Liver (tissue), 3 donors: ENCODE measurements around the gene KCNN3.

Experiments used
- EGR1 ChIP-seq, 2 donors: IDR thresholded peaks; 2 replicates each; pipeline ENCODE4 v1.6.1; 2016 to 2018; ENCODE audit warnings: antibody characterized with exemption in 2 of 2, low read depth in 2 of 2
- GABPA ChIP-seq, 2 donors: IDR thresholded peaks in 1 of 2; conservative IDR thresholded peaks in 1 of 2; 2 replicates each; pipeline ENCODE4 v1.6.1; 2016; ENCODE audit warnings: antibody characterized with exemption in 2 of 2, mild to moderate bottlenecking in 1 of 2, moderate library complexity in 1 of 2
- HNF4A ChIP-seq, 2 donors: conservative IDR thresholded peaks; 2 replicates each; pipeline ENCODE4 v1.6.1; 2016; ENCODE audit warnings: antibody characterized with exemption in 2 of 2, mild to moderate bottlenecking in 2 of 2
- RAD21 ChIP-seq, 2 donors: IDR thresholded peaks; 2 replicates each; pipeline ENCODE4 v1.6.1; 2016; ENCODE audit warnings: antibody characterized with exemption in 2 of 2, mild to moderate bottlenecking in 2 of 2
- RXRA ChIP-seq, 2 donors: IDR thresholded peaks; 2 replicates each; pipeline ENCODE4 v1.6.1; 2017 to 2018; ENCODE audit warnings: antibody characterized with exemption in 2 of 2, mild to moderate bottlenecking in 1 of 2
- SP1 ChIP-seq: IDR thresholded peaks from 2 replicates; pipeline ENCODE4 v1.6.1; 2018; ENCODE audit warnings: antibody characterized with exemption, mild to moderate bottlenecking
- TAF1 ChIP-seq: conservative IDR thresholded peaks from 2 replicates; pipeline ENCODE4 v1.6.1; 2016; ENCODE audit warnings: antibody characterized with exemption, mild to moderate bottlenecking
- YY1 ChIP-seq: IDR thresholded peaks from 2 replicates; pipeline ENCODE4 v1.6.1; 2016; ENCODE audit warnings: antibody characterized with exemption, mild to moderate bottlenecking
- TF ChIP-seq, protein P1 (sequence below): fragments of 150-350 bp; IDR thresholded peaks from 2 replicates; pipeline ENCODE4 v1.5.1; 2017; ENCODE audit warnings: improper control_type of control experiment, low read depth, low read length; ENCODE audit not compliant: missing input control
- TF ChIP-seq, protein P2 (sequence below): IDR thresholded peaks from 2 replicates; pipeline ENCODE4 v1.6.1; 2016; ENCODE audit warnings: antibody characterized with exemption, mild to moderate bottlenecking
- TF ChIP-seq, protein P3 (sequence below): IDR thresholded peaks from 2 replicates; pipeline ENCODE4 v1.6.1; 2016; ENCODE audit warnings: antibody characterized with exemption
- donor health status: healthy.
- donor health status: healthy.

DNA sequence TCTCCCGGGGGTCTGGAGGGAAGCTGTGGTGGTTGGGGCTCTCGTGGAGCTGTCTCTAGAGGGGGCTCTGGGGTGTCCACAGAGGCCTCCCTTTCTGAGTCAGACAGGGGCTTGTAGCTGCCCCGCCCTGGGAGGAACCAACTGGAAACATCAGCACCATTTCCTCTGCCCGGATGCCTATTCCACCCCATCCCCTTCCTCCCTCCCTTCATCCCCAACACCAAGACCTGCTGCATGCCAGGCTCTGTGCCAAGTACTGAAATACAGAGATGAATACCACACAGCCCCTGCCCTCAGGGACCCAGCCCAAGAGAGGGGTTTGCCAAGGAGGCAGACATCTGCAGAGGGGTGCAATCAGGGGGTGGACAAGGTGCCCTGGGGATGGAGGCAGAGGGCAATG, 136.5 kb downstream of the KCNN3 start:
- TF ChIP-seq, protein P1, sequence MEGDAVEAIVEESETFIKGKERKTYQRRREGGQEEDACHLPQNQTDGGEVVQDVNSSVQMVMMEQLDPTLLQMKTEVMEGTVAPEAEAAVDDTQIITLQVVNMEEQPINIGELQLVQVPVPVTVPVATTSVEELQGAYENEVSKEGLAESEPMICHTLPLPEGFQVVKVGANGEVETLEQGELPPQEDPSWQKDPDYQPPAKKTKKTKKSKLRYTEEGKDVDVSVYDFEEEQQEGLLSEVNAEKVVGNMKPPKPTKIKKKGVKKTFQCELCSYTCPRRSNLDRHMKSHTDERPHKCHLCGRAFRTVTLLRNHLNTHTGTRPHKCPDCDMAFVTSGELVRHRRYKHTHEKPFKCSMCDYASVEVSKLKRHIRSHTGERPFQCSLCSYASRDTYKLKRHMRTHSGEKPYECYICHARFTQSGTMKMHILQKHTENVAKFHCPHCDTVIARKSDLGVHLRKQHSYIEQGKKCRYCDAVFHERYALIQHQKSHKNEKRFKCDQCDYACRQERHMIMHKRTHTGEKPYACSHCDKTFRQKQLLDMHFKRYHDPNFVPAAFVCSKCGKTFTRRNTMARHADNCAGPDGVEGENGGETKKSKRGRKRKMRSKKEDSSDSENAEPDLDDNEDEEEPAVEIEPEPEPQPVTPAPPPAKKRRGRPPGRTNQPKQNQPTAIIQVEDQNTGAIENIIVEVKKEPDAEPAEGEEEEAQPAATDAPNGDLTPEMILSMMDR: no peak
- no peak for TF ChIP-seq EGR1 (IDR thresholded peaks at IDR 0.05; ENCODE audit: low read depth in 2 of 2)
- no peak for TF ChIP-seq YY1
- TF ChIP-seq, protein P2, sequence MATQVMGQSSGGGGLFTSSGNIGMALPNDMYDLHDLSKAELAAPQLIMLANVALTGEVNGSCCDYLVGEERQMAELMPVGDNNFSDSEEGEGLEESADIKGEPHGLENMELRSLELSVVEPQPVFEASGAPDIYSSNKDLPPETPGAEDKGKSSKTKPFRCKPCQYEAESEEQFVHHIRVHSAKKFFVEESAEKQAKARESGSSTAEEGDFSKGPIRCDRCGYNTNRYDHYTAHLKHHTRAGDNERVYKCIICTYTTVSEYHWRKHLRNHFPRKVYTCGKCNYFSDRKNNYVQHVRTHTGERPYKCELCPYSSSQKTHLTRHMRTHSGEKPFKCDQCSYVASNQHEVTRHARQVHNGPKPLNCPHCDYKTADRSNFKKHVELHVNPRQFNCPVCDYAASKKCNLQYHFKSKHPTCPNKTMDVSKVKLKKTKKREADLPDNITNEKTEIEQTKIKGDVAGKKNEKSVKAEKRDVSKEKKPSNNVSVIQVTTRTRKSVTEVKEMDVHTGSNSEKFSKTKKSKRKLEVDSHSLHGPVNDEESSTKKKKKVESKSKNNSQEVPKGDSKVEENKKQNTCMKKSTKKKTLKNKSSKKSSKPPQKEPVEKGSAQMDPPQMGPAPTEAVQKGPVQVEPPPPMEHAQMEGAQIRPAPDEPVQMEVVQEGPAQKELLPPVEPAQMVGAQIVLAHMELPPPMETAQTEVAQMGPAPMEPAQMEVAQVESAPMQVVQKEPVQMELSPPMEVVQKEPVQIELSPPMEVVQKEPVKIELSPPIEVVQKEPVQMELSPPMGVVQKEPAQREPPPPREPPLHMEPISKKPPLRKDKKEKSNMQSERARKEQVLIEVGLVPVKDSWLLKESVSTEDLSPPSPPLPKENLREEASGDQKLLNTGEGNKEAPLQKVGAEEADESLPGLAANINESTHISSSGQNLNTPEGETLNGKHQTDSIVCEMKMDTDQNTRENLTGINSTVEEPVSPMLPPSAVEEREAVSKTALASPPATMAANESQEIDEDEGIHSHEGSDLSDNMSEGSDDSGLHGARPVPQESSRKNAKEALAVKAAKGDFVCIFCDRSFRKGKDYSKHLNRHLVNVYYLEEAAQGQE: no peak
- TF ChIP-seq RAD21 (IDR thresholded peaks at IDR 0.05): no peak
- no peak for TF ChIP-seq TAF1
- no peak for TF ChIP-seq GABPA (IDR thresholded peaks at IDR 0.05 in 1 of 2, conservative IDR thresholded peaks at IDR 0.05 in 1 of 2)
- no peak for TF ChIP-seq SP1
- no peak for TF ChIP-seq RXRA (IDR thresholded peaks at IDR 0.05)
- no peak for TF ChIP-seq HNF4A (conservative IDR thresholded peaks at IDR 0.05)
- TF ChIP-seq, protein P3, sequence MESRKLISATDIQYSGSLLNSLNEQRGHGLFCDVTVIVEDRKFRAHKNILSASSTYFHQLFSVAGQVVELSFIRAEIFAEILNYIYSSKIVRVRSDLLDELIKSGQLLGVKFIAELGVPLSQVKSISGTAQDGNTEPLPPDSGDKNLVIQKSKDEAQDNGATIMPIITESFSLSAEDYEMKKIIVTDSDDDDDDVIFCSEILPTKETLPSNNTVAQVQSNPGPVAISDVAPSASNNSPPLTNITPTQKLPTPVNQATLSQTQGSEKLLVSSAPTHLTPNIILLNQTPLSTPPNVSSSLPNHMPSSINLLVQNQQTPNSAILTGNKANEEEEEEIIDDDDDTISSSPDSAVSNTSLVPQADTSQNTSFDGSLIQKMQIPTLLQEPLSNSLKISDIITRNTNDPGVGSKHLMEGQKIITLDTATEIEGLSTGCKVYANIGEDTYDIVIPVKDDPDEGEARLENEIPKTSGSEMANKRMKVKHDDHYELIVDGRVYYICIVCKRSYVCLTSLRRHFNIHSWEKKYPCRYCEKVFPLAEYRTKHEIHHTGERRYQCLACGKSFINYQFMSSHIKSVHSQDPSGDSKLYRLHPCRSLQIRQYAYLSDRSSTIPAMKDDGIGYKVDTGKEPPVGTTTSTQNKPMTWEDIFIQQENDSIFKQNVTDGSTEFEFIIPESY: no peak
